A549 (cell line): ENCODE results near the gene COX4I2. TPM values are rescaled to one million over a fixed set of nuclear protein-coding genes. Genes with fewer than 3 reads are reported as not detected.

Source experiments
- ATAC-seq, 2 experiments: fragments of 200-7000 bp in 1 of 2; fragments of >200 bp in 1 of 2; cut with Nextera tagmentation in 1 of 2; cut with Tn5 transposase in 1 of 2; 3 replicates each; pipeline versions ENCODE4 v1.8.0 to v1.9.1; 2018 to 2020; ENCODE audit warnings: mild to moderate bottlenecking in 1 of 2, moderate library complexity in 1 of 2
- CTCF ChIA-PET: fragments of 300-600 bp; sonication (Branson Sonifier 250); formaldehyde crosslinking; extraction: SDS; loops from one replicate; lab custom pipeline; 2021; ENCODE audit warnings: antibody characterized with exemption, inconsistent platforms; lab: Yijun Ruan, JAX
- POLR2A ChIA-PET: fragments of 350-600 bp; formaldehyde crosslinking; extraction: SDS; loops from one replicate; lab custom pipeline; 2021; ENCODE audit warnings: antibody characterized with exemption, inconsistent platforms; lab: Yijun Ruan, JAX
- DNase-seq, 2 experiments: peaks; one replicate each; pipeline versions ENCODE4 v3.0.0 to v3.0.0-alpha.2; 2011 to 2016; ENCODE audit warnings: low read depth in 1 of 2, low spot score in 1 of 2
- FAIRE-seq: peaks from 2 replicates; lab custom pipeline; 2011; peaks lifted over from hg19 to GRCh38; lab: Jason Lieb, UNC
- H3K27ac ChIP-seq, 2 experiments: fragments of >200 bp; sonication (Bioruptor Twin); formaldehyde crosslinking; 3 replicates each; pipeline ENCODE4 v1.5.1; 2016 to 2017
- H3K4me1 ChIP-seq: fragments of >200 bp; sonication (Bioruptor Twin); formaldehyde crosslinking; 3 replicates; pipeline ENCODE4 v1.6.1; 2016
- H3K4me2 ChIP-seq: fragments of >200 bp; sonication (Bioruptor Twin); formaldehyde crosslinking; 3 replicates; pipeline ENCODE4 v1.6.1; 2016
- H3K4me3 ChIP-seq: fragments of >200 bp; sonication (Bioruptor Twin); formaldehyde crosslinking; 3 replicates; pipeline ENCODE4 v1.5.1; 2016
- H3K9me3 ChIP-seq: fragments of >200 bp; sonication (Bioruptor Twin); formaldehyde crosslinking; 3 replicates; pipeline ENCODE4 v1.6.1; 2016
- BHLHE40 ChIP-seq: IDR thresholded peaks from 2 replicates; pipeline ENCODE4 v1.6.1; 2012; ENCODE audit warnings: low read depth, low read length, inconsistent platforms
- CBX2 ChIP-seq: fragments of 200-600 bp; sonication (generic); IDR thresholded peaks from 2 replicates; pipeline ENCODE4 v1.6.1; 2016; ENCODE audit warnings: low read depth, mild to moderate bottlenecking, borderline replicate concordance
- CEBPB ChIP-seq, 2 experiments: fragments of >200 bp in 1 of 2; sonication (Bioruptor Twin) in 1 of 2; formaldehyde crosslinking in 1 of 2; IDR thresholded peaks; 2 replicates each; pipeline ENCODE4 v1.6.1; 2012 to 2016
- CHD4 ChIP-seq: fragments of 200-600 bp; sonication (generic); IDR thresholded peaks from 2 replicates; pipeline ENCODE4 v1.6.1; 2016; ENCODE audit warnings: antibody characterized with exemption, mild to moderate bottlenecking, borderline replicate concordance
- CTCF ChIP-seq: fragments of >200 bp; sonication (Bioruptor Twin); formaldehyde crosslinking; IDR thresholded peaks from 3 replicates; pipeline ENCODE4 v1.5.1; 2016
- EP300 ChIP-seq, 2 experiments: fragments of >200 bp; sonication (Bioruptor Twin); formaldehyde crosslinking; IDR thresholded peaks; 2 replicates in 1 of 2; 3 replicates in 1 of 2; pipeline ENCODE4 v1.6.1; 2016 to 2017
- FOSL2 ChIP-seq, 2 experiments: fragments of 450-650 bp in 1 of 2; fragments of >200 bp in 1 of 2; sonication (Bioruptor Twin) in 1 of 2; formaldehyde crosslinking; IDR thresholded peaks; 2 replicates each; pipeline versions ENCODE4 v1.5.0 to v1.6.1; 2016 to 2020; ENCODE audit warnings: mild to moderate bottlenecking in 1 of 2, moderate library complexity in 1 of 2
- HDAC2 ChIP-seq: fragments of 200-600 bp; sonication (generic); IDR thresholded peaks from 2 replicates; pipeline ENCODE4 v1.6.1; 2016
- HEYL ChIP-seq: fragments of 250-450 bp; sonication (Bioruptor Pico); IDR thresholded peaks from 2 replicates; pipeline ENCODE4 v1.8.0; 2021; ENCODE audit warnings: mild to moderate bottlenecking, moderate library complexity
- HOXB13 ChIP-seq: fragments of 250-450 bp; sonication (Bioruptor Pico); IDR thresholded peaks from 2 replicates; pipeline ENCODE4 v1.5.0; 2020; ENCODE audit warnings: low read depth, mild to moderate bottlenecking, moderate library complexity
- JUNB ChIP-seq: fragments of >200 bp; sonication (Bioruptor Twin); formaldehyde crosslinking; IDR thresholded peaks from 2 replicates; pipeline ENCODE4 v1.6.1; 2016
- NR3C1 ChIP-seq: fragments of >200 bp; sonication (Bioruptor Twin); formaldehyde crosslinking; IDR thresholded peaks from 3 replicates; pipeline ENCODE4 v1.6.1; 2017
- POLR2AphosphoS2 ChIP-seq: conservative IDR thresholded peaks from 2 replicates; pipeline ENCODE4 v1.6.1; 2012; ENCODE audit warnings: low read length, improper control_type of control experiment, inconsistent platforms
- RARB ChIP-seq: fragments of 250-450 bp; sonication (Bioruptor Pico); IDR thresholded peaks from 2 replicates; pipeline ENCODE4 v1.8.0; 2021; ENCODE audit warnings: mild to moderate bottlenecking, moderate library complexity
- REST ChIP-seq: fragments of 200-600 bp; sonication (generic); IDR thresholded peaks from 2 replicates; pipeline ENCODE4 v1.6.1; 2016; ENCODE audit warnings: antibody characterized with exemption, mild to moderate bottlenecking, moderate library complexity
- TFCP2L1 ChIP-seq: fragments of 250-450 bp; sonication (Bioruptor Pico); IDR thresholded peaks from 2 replicates; pipeline ENCODE4 v1.5.0; 2021; ENCODE audit warnings: mild to moderate bottlenecking
- TP53 ChIP-seq: fragments of 250-450 bp; sonication (Bioruptor Pico); IDR thresholded peaks from 2 replicates; pipeline ENCODE4 v1.5.0; 2021; ENCODE audit warnings: mild to moderate bottlenecking, moderate library complexity
- ZFP36 ChIP-seq: fragments of 450-650 bp; IDR thresholded peaks from 2 replicates; pipeline ENCODE4 v1.6.1; 2014; ENCODE audit warnings: borderline replicate concordance; ENCODE audit not compliant: partially characterized antibody
- ZNF302 ChIP-seq: fragments of 250-450 bp; sonication (Bioruptor Pico); IDR thresholded peaks from 2 replicates; pipeline ENCODE4 v1.9.0; 2021; ENCODE audit warnings: inconsistent platforms, mild to moderate bottlenecking, moderate library complexity
- ZSCAN20 ChIP-seq: fragments of 250-450 bp; sonication (Bioruptor Pico); IDR thresholded peaks from 2 replicates; pipeline ENCODE4 v1.8.0; 2022; ENCODE audit warnings: mild to moderate bottlenecking, moderate library complexity
- WGBS: methylation state at CpG from one replicate; pipeline ENCODE4 v1.1.6; 2017; ENCODE audit errors: missing lambda C conversion rate; 5-methylcytosine and 5-hydroxymethylcytosine counted together
- polyA plus RNA-seq, 4 experiments: library from polyadenylated mRNA; depleted of rRNA in 3 of 4; stranded (reverse); fragments of >200 nt; fragmentation: RNase III in 1 of 4; extraction: RNeasy Plus Mini Kit Qiagen cat#74134 plus additional on column Dnase treatment in 1 of 4; gene quantifications; 2 replicates in 3 of 4; 3 replicates in 1 of 4; pipeline ENCODE4 v1.2.3, GENCODE V29; 2011 to 2017
- TF ChIP-seq, protein P1 (sequence below): fragments of 250-450 bp; sonication (Bioruptor Pico); IDR thresholded peaks from 2 replicates; pipeline ENCODE4 v1.5.0; 2020; ENCODE audit warnings: low read depth, mild to moderate bottlenecking, moderate library complexity
- TF ChIP-seq, protein P2 (sequence below): IDR thresholded peaks from 2 replicates; pipeline ENCODE4 v1.6.1; 2012

The COX4I2 gene
- polyA plus RNA-seq, 2 of the 4 experiments (the other 2 are of a cell fraction) = not detected

DNA sequence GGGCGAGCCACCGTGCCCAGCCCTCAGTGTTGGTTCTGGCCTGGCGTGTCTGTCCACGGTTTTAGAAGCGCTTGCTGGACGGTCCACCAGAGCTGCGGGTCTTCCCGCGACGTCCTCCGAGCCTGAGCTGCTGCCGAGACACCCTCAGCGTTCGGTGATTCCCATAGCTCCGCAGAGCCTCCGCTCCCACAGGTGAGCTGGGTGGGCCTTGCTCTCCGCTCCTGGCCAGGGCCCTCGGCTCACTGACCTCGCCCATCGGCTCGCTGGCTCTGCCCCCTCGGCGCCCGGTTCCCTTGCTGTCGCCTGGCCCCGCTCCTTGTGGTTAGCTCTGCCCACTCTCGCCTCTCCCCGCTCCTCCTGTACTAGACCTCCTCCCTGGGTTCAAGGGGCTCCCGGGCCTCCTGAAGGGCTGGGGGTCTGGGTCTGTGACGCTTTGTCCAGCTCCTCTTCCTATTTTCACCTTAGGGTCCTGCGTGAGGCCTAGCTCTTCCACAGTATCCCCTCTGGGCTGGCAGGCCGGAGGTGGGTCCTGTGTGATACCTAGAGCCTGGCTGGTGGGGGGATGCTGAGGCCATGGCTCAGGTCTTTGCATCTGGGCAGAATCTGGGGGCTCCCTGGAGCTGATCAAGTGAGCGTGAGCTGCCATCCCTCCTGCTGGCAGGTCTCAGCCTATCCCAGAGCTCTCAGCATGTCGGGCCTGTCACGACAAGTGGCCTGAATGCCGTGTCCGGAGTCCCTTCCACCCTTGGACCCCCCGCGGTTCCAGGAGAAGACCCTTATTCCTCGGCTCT is 5.0 kb upstream of the COX4I2 start:
- Histone ChIP-seq H3K27ac (no peak overlapping the region; a peak in 1 of 6 replicates), H3K4me2 (no peak overlapping the region), H3K9me3 (no peaks in the 10 kb centered on the region), H3K4me3 (no peak overlapping the region), H3K4me1 (no peaks in the 10 kb centered on the region)
- FAIRE-seq = no peak
- no peak; a peak in 1 of 6 replicates for ATAC-seq
- WGBS = 94% methylated on average over 40 of the region's 40 CpGs
- CTCF ChIA-PET = interaction anchor here (1.2 to 14.5 kb wide), 23 partner anchors 7 to 111 kb away, joined by 3 to 197 read pairs (median 14); partner anchors contain the start of genes BCL2L1, ID1 and TPX2
- POLR2A ChIA-PET = interaction anchor here (1.0 to 2.2 kb wide), 2 partner anchors 91 kb away, joined by 4 to 18 read pairs; no protein-coding TSS in a partner anchor
- no peak for DNase-seq
- no peak for TF ChIP-seq HDAC2
- no peak for TF ChIP-seq CTCF
- TF ChIP-seq ZSCAN20 (CRISPR knock-in tag) = no peak
- TF ChIP-seq REST = no peak
- TF ChIP-seq, protein P1, sequence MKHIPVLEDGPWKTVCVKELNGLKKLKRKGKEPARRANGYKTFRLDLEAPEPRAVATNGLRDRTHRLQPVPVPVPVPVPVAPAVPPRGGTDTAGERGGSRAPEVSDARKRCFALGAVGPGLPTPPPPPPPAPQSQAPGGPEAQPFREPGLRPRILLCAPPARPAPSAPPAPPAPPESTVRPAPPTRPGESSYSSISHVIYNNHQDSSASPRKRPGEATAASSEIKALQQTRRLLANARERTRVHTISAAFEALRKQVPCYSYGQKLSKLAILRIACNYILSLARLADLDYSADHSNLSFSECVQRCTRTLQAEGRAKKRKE (CRISPR knock-in tag) = no peak
- no peak for TF ChIP-seq CBX2
- TF ChIP-seq FOSL2 (IDR thresholded peaks at IDR 0.05) = no peak
- no peak for TF ChIP-seq FOSL2 (CRISPR knock-in tag; IDR thresholded peaks at IDR 0.05)
- no peak for TF ChIP-seq ZFP36
- no peak for TF ChIP-seq RARB
- no peak for TF ChIP-seq CEBPB (IDR thresholded peaks at IDR 0.05)
- no peak for TF ChIP-seq BHLHE40
- TF ChIP-seq EP300 (IDR thresholded peaks at IDR 0.05) = no peak
- TF ChIP-seq HEYL (CRISPR knock-in tag) = no peak
- TF ChIP-seq NR3C1 = no peak
- TF ChIP-seq TP53 (CRISPR knock-in tag) = no peak
- TF ChIP-seq, protein P2, sequence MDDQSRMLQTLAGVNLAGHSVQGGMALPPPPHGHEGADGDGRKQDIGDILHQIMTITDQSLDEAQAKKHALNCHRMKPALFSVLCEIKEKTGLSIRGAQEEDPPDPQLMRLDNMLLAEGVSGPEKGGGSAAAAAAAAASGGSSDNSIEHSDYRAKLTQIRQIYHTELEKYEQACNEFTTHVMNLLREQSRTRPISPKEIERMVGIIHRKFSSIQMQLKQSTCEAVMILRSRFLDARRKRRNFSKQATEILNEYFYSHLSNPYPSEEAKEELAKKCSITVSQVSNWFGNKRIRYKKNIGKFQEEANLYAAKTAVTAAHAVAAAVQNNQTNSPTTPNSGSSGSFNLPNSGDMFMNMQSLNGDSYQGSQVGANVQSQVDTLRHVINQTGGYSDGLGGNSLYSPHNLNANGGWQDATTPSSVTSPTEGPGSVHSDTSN = no peak

DNA sequence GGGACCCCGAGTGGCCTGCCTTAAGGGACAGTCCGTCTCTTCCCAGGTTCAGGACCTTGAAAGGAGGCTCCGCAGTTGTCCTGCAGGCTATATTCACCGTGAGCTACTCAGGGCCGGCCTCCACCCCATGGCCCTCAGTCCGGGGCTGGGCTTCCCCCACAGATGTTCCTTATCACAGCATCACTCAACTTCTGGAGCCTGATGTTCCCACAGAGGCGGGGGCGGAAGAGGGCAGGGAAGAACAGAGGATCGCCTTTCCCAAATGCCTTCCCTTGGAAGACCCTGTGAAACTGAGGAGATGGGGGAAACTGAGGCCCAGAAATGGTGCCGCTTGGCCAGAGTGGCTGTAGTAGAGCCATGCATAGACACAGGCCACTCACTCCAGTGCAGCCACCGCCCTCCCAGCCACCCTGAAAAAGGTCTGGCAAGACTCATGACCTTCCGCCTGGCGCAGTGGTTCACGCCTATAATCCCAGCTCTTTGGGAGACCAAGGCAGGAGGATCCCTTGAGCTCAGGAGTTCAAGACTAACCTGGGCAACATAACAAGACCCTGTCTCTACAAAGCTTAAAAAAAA is 4.3 kb upstream of the COX4I2 start:
- H3K27ac ChIP-seq = peak overlapping the region in 1 of 2 experiments; percentile 86; a peak in 4 of 6 replicates
- no peaks in the 10 kb centered on the region for H3K9me3 ChIP-seq
- H3K4me1 ChIP-seq = no peaks in the 10 kb centered on the region
- CTCF ChIA-PET = interaction anchor here (0.6 to 14.5 kb wide), 57 partner anchors 8 to 185 kb away, joined by 3 to 197 read pairs (median 5); partner anchors contain the start of genes BCL2L1, ID1 and TPX2
- no peak for TF ChIP-seq TFCP2L1 (CRISPR knock-in tag)
- TF ChIP-seq CHD4 = no peak
- no peak for TF ChIP-seq HOXB13 (CRISPR knock-in tag)
- TF ChIP-seq ZNF302 (CRISPR knock-in tag) = no peak
- TF ChIP-seq JUNB = no peak
- no peak for TF ChIP-seq CEBPB (IDR thresholded peaks at IDR 0.05)
- no peak for TF ChIP-seq ZSCAN20 (CRISPR knock-in tag)
- no peak for TF ChIP-seq POLR2AphosphoS2
- TF ChIP-seq, all 56 proteins: peak for 0
- Histone ChIP-seq H3K4me3 (no peak overlapping the region), H3K4me2 (peak overlapping the region; percentile 65; the same call in 2 of the 3 replicates)
- POLR2A ChIA-PET = interaction anchor here (0.5 to 2.2 kb wide), 2 partner anchors 28 to 90 kb away, joined by 3 to 18 read pairs; partner anchors contain the start of gene ID1
- no peak for ATAC-seq
- no peak for FAIRE-seq
- no peak for DNase-seq
- 85% methylated on average over 12 of the region's 14 CpGs for WGBS
